Measurements from ENCODE around the gene LBHD2. TPM values are rescaled to one million over a fixed set of nuclear protein-coding genes. Genes with fewer than 3 reads are reported as not detected.

Gene LBHD2
- total RNA-seq, 1 experiment from 2014 or later = not detected

DNA sequence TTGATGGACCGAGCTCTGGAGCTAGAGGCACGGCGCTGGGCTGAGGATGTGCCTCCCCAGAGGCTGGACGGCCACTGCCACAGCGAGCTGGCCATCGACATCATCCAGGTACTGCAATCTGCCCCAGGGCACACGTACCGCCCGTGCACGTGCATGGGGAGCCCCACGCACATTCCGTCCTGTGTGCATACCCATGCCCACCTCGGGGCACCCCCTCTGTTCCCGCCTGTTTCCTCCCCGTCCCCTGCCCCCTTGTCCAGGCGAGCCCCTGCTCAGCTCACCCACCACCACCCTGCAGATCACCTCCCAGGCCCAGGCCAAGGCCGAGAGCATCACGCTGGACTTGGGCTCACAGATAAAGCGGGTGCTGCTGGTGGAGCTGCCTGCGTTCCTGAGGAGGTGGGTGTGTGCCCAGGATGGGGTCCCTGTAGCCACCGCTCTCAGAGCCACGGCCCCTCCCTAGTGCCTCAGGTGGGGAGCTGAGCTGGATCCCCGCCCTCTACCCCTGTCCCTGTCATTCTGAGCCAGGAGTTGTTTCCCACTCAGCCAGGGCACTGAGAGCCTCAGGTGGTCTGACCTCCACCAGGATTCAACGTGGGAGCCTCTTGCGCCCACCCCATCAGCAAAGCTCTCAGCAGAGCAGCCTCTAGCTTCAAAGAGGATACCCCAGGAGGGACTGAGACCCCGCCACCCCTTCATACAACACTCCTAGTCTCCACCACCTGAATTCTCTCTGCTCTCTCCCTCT lies 46.2 kb downstream of the LBHD2 start:
- no peaks in the 10 kb centered on the region for H3K9me3 ChIP-seq (ENCODE audit: control insufficient read depth, insufficient read depth, low read depth, low read length)
- TF ChIP-seq TCF7L2 (IDR thresholded peaks at IDR 0.05; ENCODE audit: low read depth, low read length) = no peak
- no peak; the same call in 1 of the 2 replicates for TF ChIP-seq POLR2AphosphoS5 (IDR thresholded peaks at IDR 0.05; ENCODE audit: low read depth, low read length)
- TF ChIP-seq, protein P1, sequence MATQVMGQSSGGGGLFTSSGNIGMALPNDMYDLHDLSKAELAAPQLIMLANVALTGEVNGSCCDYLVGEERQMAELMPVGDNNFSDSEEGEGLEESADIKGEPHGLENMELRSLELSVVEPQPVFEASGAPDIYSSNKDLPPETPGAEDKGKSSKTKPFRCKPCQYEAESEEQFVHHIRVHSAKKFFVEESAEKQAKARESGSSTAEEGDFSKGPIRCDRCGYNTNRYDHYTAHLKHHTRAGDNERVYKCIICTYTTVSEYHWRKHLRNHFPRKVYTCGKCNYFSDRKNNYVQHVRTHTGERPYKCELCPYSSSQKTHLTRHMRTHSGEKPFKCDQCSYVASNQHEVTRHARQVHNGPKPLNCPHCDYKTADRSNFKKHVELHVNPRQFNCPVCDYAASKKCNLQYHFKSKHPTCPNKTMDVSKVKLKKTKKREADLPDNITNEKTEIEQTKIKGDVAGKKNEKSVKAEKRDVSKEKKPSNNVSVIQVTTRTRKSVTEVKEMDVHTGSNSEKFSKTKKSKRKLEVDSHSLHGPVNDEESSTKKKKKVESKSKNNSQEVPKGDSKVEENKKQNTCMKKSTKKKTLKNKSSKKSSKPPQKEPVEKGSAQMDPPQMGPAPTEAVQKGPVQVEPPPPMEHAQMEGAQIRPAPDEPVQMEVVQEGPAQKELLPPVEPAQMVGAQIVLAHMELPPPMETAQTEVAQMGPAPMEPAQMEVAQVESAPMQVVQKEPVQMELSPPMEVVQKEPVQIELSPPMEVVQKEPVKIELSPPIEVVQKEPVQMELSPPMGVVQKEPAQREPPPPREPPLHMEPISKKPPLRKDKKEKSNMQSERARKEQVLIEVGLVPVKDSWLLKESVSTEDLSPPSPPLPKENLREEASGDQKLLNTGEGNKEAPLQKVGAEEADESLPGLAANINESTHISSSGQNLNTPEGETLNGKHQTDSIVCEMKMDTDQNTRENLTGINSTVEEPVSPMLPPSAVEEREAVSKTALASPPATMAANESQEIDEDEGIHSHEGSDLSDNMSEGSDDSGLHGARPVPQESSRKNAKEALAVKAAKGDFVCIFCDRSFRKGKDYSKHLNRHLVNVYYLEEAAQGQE (IDR thresholded peaks at IDR 0.05; ENCODE audit: insufficient read depth in 1 of 2, low read depth in 2 of 2, low read length in 1 of 2) = no peak
- no peak for TF ChIP-seq SIN3A (IDR thresholded peaks at IDR 0.05; ENCODE audit: borderline replicate concordance, insufficient read depth, low read depth, low read length)
- TF ChIP-seq, protein P2, sequence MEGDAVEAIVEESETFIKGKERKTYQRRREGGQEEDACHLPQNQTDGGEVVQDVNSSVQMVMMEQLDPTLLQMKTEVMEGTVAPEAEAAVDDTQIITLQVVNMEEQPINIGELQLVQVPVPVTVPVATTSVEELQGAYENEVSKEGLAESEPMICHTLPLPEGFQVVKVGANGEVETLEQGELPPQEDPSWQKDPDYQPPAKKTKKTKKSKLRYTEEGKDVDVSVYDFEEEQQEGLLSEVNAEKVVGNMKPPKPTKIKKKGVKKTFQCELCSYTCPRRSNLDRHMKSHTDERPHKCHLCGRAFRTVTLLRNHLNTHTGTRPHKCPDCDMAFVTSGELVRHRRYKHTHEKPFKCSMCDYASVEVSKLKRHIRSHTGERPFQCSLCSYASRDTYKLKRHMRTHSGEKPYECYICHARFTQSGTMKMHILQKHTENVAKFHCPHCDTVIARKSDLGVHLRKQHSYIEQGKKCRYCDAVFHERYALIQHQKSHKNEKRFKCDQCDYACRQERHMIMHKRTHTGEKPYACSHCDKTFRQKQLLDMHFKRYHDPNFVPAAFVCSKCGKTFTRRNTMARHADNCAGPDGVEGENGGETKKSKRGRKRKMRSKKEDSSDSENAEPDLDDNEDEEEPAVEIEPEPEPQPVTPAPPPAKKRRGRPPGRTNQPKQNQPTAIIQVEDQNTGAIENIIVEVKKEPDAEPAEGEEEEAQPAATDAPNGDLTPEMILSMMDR (IDR thresholded peaks at IDR 0.05) = no peak
- no TSS peak for BruUV-seq (replicated peaks)
- H3K27me3 ChIP-seq (ENCODE audit: control insufficient read depth, insufficient read depth, low read length) = no peaks in the 10 kb centered on the region
- H3K27ac ChIP-seq (ENCODE audit: low read length) = peak overlapping the region; percentile 83
- 0 out of 2 replicates have a peak, but pooled peaks cover 2% of the 10 kb centered on the region for H3K36me3 ChIP-seq (ENCODE audit: control insufficient read depth, insufficient read depth, low read length)
- in situ Hi-C loops (cut with HindIII; ENCODE audit: low pct_unique_long_range_greater_than_20kb, low sequenced_read_pairs) (no loop called here), intact Hi-C loops (cut with micrococcal nuclease; ENCODE audit: unreplicated experiment) (no loop called here)
- CTCF ChIA-PET = interaction anchor here (0.5 to 1.5 kb wide), 2 partner anchors 25 to 146 kb away, joined by 4 to 5 read pairs; no protein-coding TSS in a partner anchor
- POLR2A ChIA-PET = interaction anchor here (0.6 kb wide), 1 partner anchor 111 kb away, joined by 4 read pairs; no protein-coding TSS in a partner anchor
- DNase-seq (ENCODE audit: low read depth, low spot score) (no peak), ATAC-seq (peak; percentile 0; the same call in 1 of the 2 replicates)
- H3K4me1 ChIP-seq (ENCODE audit: control insufficient read depth, insufficient read depth, low read length) = peaks cover 57% of the 10 kb centered on the region
- no peak overlapping the region for H3K4me3 ChIP-seq (ENCODE audit: low read depth in 2 of 2, low read length in 2 of 2)

- no peak for ATAC-seq
- CTCF ChIA-PET = interaction anchor here (0.7 kb wide), 1 partner anchor 19 kb away, joined by 3 read pairs; no protein-coding TSS in a partner anchor
These were observed 47.0 kb downstream of the LBHD2 start for GRCh38 chr14:103130965-103131364.

More at GRCh38 chr14:103130965-103131364, 47.0 kb downstream of the LBHD2 start:
- Histone ChIP-seq H3K4me3 (ENCODE audit: low read depth in 2 of 2, low read length in 2 of 2) (no peak overlapping the region), H3K27ac (ENCODE audit: low read length) (peak overlapping the region; percentile 66), H3K9me3 (ENCODE audit: control insufficient read depth, insufficient read depth, low read depth, low read length) (no peaks in the 10 kb centered on the region), H3K27me3 (ENCODE audit: control insufficient read depth, insufficient read depth, low read length) (no peaks in the 10 kb centered on the region), H3K36me3 (ENCODE audit: control insufficient read depth, insufficient read depth, low read length) (0 out of 2 replicates have a peak, but pooled peaks cover 2% of the 10 kb centered on the region), H3K4me1 (ENCODE audit: control insufficient read depth, insufficient read depth, low read length) (peaks cover 64% of the 10 kb centered on the region)
- POLR2A ChIA-PET = no interaction called here
- TF ChIP-seq SIN3A (IDR thresholded peaks at IDR 0.05; ENCODE audit: borderline replicate concordance, insufficient read depth, low read depth, low read length) = no peak
- TF ChIP-seq POLR2AphosphoS5 (IDR thresholded peaks at IDR 0.05; ENCODE audit: low read depth, low read length) = no peak
- TF ChIP-seq, protein P1 (IDR thresholded peaks at IDR 0.05; ENCODE audit: insufficient read depth in 1 of 2, low read depth in 2 of 2, low read length in 1 of 2) = no peak
- TF ChIP-seq TCF7L2 (IDR thresholded peaks at IDR 0.05; ENCODE audit: low read depth, low read length) = no peak
- TF ChIP-seq, protein P2 (IDR thresholded peaks at IDR 0.05) = no peak
- intact Hi-C loops (cut with micrococcal nuclease; ENCODE audit: unreplicated experiment) (no loop called here), in situ Hi-C loops (cut with HindIII; ENCODE audit: low pct_unique_long_range_greater_than_20kb, low sequenced_read_pairs) (no loop called here)
- no TSS peak for BruUV-seq (replicated peaks)
- DNase-seq (ENCODE audit: low read depth, low spot score) = no peak

Measured in Panc1 (cell line).